Adrenal gland (tissue), 12 donors: ENCODE results near the gene RAMACL. TPM values are rescaled to one million over a fixed set of nuclear protein-coding genes. Genes with fewer than 3 reads are reported as not detected.

Experiments
- DNase-seq, 7 donors: peaks; one replicate each; pipeline ENCODE4 v3.0.0-alpha.2; 2019 to 2020
- H3K27ac ChIP-seq, 5 donors: fragments of 200-600 bp; sonication (generic) in 4 of 5; 1 replicate in 3 of 5; 2 replicates in 2 of 5; pipeline versions ENCODE4 v1.5.1 to v1.8.0; 2016 to 2020; ENCODE audit warnings: mild to moderate bottlenecking in 1 of 5
- H3K27me3 ChIP-seq: fragments of 200-600 bp; 2 replicates; pipeline ENCODE4 v1.8.0; 2021
- H3K36me3 ChIP-seq, 2 donors: fragments of 200-600 bp; replicated peaks in 1 of 2; 1 replicate in 1 of 2; 2 replicates in 1 of 2; pipeline versions ENCODE4 v1.5.1 to v1.8.0; 2018 to 2022
- H3K4me1 ChIP-seq, 2 donors: fragments of 200-600 bp; replicated peaks in 1 of 2; 1 replicate in 1 of 2; 2 replicates in 1 of 2; pipeline versions ENCODE4 v1.5.1 to v1.8.0; 2018 to 2021
- H3K4me3 ChIP-seq, 4 donors: fragments of 200-600 bp; sonication (generic) in 3 of 4; one replicate each; pipeline ENCODE4 v1.5.1; 2016 to 2018
- H3K9me3 ChIP-seq, 3 donors: fragments of 200-600 bp; sonication (generic) in 1 of 3; replicated peaks in 1 of 3; 1 replicate in 2 of 3; 2 replicates in 1 of 3; pipeline versions ENCODE4 v1.5.1 to v1.8.0; 2016 to 2021
- POLR2A ChIP-seq, 2 donors: fragments of 450-650 bp; IDR thresholded peaks; one replicate each; pipeline ENCODE4 v1.6.1; 2017; ENCODE audit warnings: antibody characterized with exemption in 2 of 2, mild to moderate bottlenecking in 2 of 2, moderate library complexity in 1 of 2
- WGBS, 4 donors: extraction: QIAGEN DNeasy Blood & Tissue Kit in 2 of 4; methylation state at CpG; one replicate each; pipeline versions ENCODE4 v1.1.5 to v1.1.7; 2013 to 2017; 5-methylcytosine and 5-hydroxymethylcytosine counted together
- intact Hi-C, 2 donors: fragments of 100-400 bp; cut with DNase I; formaldehyde crosslinking; loops; one replicate each; pipeline versions ENCODE4 v1.14.1 to v1.15.0; 2022 to 2023
- polyA plus RNA-seq, 3 donors: library from polyadenylated mRNA; stranded (reverse); fragments of 200-250 nt in 2 of 3; fragments of 350-450 nt in 1 of 3; fragmentation: Illumina TruSeq in 1 of 3; extraction: RNeasy Lipid Tissue Mini Kit (QIAGEN cat#74804) in 1 of 3; gene quantifications; one replicate each; pipeline ENCODE4 v1.2.3, GENCODE V29; 2013 to 2014
- total RNA-seq, 9 donors: library from RNA; depleted of rRNA in 4 of 9; stranded (reverse); fragments of >200 nt in 4 of 9; fragments of 120-200 nt in 1 of 9; fragmentation: NEBNext Ultra II Directional in 1 of 9; extraction: Animal tissue kit (Norgen Biotek cat#: 25700) in 1 of 9; gene quantifications; one replicate each; pipeline versions ENCODE4 v1.1.0 to v1.2.4, GENCODE V29; 2013 to 2023
- TF ChIP-seq, protein P1 (sequence below), 6 experiments: fragments of 450-650 bp in 4 of 6; fragments of 200-600 bp in 2 of 6; sonication (generic) in 1 of 6; IDR thresholded peaks; 1 replicate in 5 of 6; 2 replicates in 1 of 6; pipeline versions ENCODE4 v1.5.1 to v1.8.0; 2016 to 2021; ENCODE audit warnings: antibody characterized with exemption in 6 of 6, mild to moderate bottlenecking in 2 of 6, moderate library complexity in 1 of 6
- donor health status: healthy with polysubstance abuse.
- donor health status: Bipolar disorder and iron deficiency.
- donor health status: DM: yes; HTN: yes; CAD: no.
- donor health status: DM: no; HTN: no; CAD: no.
- donor health status: DM: no; HTN: no; CAD: no.
- donor health status: DM: yes; HTN: yes; CAD: no.

The RAMACL gene
- total and polyA plus RNA-seq, 12 donors = 0.14 to 4.2 (median 0.46) TPM

DNA sequence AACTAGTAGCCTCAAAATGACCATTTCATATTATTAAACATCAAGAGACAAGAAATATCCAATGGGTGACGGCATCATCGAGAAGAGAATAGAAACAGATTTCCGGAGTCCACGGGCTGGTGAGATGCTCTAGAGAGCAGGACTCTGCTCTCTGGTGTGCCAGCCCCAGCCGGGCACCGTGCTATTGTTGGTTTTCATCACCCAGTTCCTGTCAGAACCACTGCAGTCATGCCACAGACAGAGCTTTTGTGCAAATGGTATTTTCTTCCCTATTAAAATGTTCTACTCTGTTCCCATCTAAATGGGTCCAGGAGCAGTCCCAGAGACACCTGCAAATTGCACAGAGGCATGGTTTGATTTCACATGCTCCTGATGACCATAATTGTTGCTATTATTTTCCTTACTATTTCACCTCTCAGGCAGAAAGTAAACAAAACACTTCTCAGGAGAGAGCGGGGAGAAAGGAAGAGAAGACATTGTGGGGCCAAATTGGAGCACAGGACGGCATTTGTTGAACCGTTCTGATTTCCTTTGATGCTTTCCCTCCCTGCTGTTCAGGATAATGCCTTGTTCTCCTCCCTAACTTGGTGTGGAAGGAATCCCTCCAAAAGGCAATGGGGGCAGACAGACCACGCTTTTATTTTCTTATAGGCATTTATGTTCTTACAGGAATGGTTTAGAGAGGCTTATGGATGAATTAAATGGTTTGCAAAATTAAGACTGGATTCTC, 11.4 kb upstream of the RAMACL start:
- Histone ChIP-seq H3K27ac (peak overlapping the region in 1 of 5 donors; percentile 40), H3K36me3 (no peaks in the 10 kb centered on the region), H3K27me3 (no peaks in the 10 kb centered on the region), H3K4me1 (peaks cover 0 to 6% of the 10 kb centered on the region in 2 donors), H3K4me3 (no peak overlapping the region), H3K9me3 (peaks cover 0 to 5% (median 0%) of the 10 kb centered on the region in 3 donors)
- DNase-seq = no peak
- 81 to 86% (median 84%) methylated on average over 10 of the region's 10 CpGs for WGBS, 4 donors
- no peak for TF ChIP-seq POLR2A (IDR thresholded peaks at IDR 0.05)
- TF ChIP-seq, protein P1, sequence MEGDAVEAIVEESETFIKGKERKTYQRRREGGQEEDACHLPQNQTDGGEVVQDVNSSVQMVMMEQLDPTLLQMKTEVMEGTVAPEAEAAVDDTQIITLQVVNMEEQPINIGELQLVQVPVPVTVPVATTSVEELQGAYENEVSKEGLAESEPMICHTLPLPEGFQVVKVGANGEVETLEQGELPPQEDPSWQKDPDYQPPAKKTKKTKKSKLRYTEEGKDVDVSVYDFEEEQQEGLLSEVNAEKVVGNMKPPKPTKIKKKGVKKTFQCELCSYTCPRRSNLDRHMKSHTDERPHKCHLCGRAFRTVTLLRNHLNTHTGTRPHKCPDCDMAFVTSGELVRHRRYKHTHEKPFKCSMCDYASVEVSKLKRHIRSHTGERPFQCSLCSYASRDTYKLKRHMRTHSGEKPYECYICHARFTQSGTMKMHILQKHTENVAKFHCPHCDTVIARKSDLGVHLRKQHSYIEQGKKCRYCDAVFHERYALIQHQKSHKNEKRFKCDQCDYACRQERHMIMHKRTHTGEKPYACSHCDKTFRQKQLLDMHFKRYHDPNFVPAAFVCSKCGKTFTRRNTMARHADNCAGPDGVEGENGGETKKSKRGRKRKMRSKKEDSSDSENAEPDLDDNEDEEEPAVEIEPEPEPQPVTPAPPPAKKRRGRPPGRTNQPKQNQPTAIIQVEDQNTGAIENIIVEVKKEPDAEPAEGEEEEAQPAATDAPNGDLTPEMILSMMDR (IDR thresholded peaks at IDR 0.05) = no peak
- intact Hi-C loops = no loop called here

DNA sequence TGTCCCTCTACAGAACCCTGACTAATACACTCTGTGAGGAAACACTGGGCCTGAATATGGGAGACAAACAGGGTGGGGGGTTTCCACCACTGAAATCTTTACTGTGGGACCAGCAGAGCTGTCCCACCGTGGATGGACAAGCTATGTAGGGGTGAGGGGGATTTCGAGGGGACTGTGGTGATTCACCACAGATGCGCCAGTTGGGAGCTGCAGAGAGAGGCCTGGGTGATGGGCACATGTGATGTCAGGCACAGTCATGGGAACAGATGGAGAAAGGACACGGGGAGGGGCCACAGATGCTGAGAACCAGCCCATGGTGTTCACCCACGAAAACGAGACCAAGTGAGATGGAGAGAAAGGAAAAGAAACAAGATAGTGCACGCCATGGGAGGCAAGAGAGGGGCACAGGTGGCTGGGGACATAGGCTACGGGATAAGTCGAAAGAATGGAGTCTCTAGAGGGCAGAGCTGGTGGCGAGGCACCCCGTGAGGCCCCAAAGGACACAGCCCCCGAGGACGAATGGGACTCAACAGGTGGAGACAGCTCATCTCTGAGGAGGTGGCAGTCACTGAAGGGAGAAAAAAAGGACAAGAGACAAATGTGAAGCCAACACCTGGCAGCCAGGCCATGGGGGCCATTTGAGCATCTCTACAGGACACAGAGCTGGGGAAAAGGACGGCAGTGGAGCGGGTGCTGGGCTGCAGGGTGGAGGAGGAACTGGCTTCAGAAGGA, 10.5 kb upstream of the RAMACL start:
- no peak for DNase-seq
- Histone ChIP-seq H3K4me1 (peaks cover 0 to 6% of the 10 kb centered on the region in 2 donors), H3K36me3 (no peaks in the 10 kb centered on the region), H3K4me3 (no peak overlapping the region), H3K27me3 (no peaks in the 10 kb centered on the region), H3K9me3 (peaks cover 0 to 5% (median 0%) of the 10 kb centered on the region in 3 donors), H3K27ac (no peak overlapping the region)
- intact Hi-C loops = no loop called here
- 88 to 93% (median 90%) methylated on average over 15 of the region's 15 CpGs for WGBS, 4 donors
- TF ChIP-seq, protein P1 (IDR thresholded peaks at IDR 0.05) = no peak
- no peak for TF ChIP-seq POLR2A (IDR thresholded peaks at IDR 0.05)

DNA sequence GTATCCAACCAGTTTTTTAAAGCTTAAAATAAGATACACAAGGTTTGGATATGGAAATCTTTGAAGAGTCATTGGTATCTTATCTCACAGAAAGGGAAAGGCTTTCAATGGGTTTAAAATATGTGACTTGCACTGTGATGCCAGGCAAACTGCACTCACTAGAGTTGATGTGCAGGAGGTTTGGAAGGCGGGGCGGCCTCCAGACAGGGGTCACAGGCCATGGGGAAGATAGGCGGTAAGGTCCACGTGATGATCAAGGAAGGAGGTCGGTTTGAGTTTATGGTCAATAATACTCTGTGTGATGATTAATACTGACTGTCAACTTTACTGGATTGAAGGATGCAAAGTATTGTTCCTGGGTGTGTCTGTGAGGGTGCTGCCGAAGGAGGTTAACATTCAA, 9.5 kb upstream of the RAMACL start:
- peaks cover 0 to 5% (median 0%) of the 10 kb centered on the region in 3 donors for H3K9me3 ChIP-seq
- WGBS, 4 donors = 91 to 95% (median 93%) methylated on average over 6 of the region's 6 CpGs
- no peak for TF ChIP-seq POLR2A (IDR thresholded peaks at IDR 0.05)
- TF ChIP-seq, protein P1 (IDR thresholded peaks at IDR 0.05) = no peak
- intact Hi-C loops = no loop called here
- no peak overlapping the region for H3K4me3 ChIP-seq
- no peaks in the 10 kb centered on the region for H3K27me3 ChIP-seq
- DNase-seq = no peak
- no peak overlapping the region for H3K27ac ChIP-seq
- H3K36me3 ChIP-seq = no peaks in the 10 kb centered on the region
- peaks cover 0 to 6% of the 10 kb centered on the region in 2 donors for H3K4me1 ChIP-seq

DNA sequence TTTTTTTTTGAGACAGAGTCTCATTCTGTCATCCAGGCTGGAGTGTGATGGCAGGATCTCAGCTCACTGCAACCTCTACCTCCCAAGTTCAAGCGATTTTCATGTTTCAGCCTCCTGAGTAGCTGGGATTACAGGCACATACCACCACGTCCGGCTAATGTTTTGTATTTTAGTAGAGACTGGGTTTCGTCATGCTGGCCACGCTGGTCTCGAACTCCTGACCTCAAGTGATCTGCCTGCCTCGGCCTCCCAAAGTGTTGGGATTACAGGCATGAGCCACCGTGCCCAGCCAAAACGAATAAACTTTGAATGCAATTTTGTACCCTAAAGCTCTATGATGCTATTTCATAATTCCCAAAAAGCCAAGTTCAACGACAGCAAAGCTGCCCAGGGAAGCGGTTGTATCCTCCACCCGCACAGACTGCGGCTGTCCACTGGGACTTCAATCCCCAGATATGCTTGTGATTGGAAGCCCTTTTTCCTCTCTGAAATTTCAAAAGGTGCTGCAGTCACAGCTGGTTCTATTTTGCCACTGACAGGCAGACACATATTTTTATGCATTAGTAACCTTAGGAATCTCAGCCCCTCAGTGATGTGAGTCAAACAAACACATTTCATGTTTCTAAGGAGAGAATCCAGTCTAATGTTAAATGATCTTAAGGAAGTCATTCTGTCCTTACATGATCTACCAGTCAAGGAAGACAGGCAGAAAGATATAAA, 8.7 kb upstream of the RAMACL start:
- Histone ChIP-seq H3K9me3 (peaks cover 0 to 5% (median 0%) of the 10 kb centered on the region in 3 donors), H3K27ac (no peak overlapping the region), H3K4me1 (peaks cover 0 to 4% of the 10 kb centered on the region in 2 donors), H3K27me3 (no peaks in the 10 kb centered on the region), H3K36me3 (no peaks in the 10 kb centered on the region), H3K4me3 (no peak overlapping the region)
- TF ChIP-seq, protein P1 (IDR thresholded peaks at IDR 0.05) = no peak
- TF ChIP-seq POLR2A (IDR thresholded peaks at IDR 0.05) = no peak
- DNase-seq = no peak
- intact Hi-C loops = no loop called here
- 89 to 93% (median 93%) methylated on average over 13 of the region's 13 CpGs for WGBS, 4 donors
